ENCODE results near the gene LYVE1. TPM values are rescaled to one million over a fixed set of nuclear protein-coding genes. Genes with fewer than 3 reads are reported as not detected.

The LYVE1 gene
- polyA plus RNA-seq, 1 of the 3 experiments (the other 2 are of a cell fraction): not detected

GRCh38 chr11:10567446-10567845 lies 1.0 kb downstream of the LYVE1 start:
- POLR2A ChIA-PET: no interaction called here
- Histone ChIP-seq H3K4me3 (ENCODE audit: low read depth in 2 of 2, low read length in 1 of 2) (no peak overlapping the region), H3K4me2 (no peak overlapping the region), H3K27ac (ENCODE audit: low read depth in 2 of 2, low read length in 1 of 2) (no peak overlapping the region), H4K20me1 (ENCODE audit: insufficient read depth) (no peaks in the 10 kb centered on the region), H3K79me2 (ENCODE audit: insufficient read depth) (no peaks in the 10 kb centered on the region), H2AFZ (ENCODE audit: low read depth) (no peak overlapping the region), H3K9me3 (no peaks in the 10 kb centered on the region), H3K9ac (no peak overlapping the region), H3K36me3 (replicated peaks in 1 of 2; ENCODE audit: control insufficient read depth in 1 of 2, insufficient read depth in 2 of 2, low read length in 1 of 2) (no peaks in the 10 kb centered on the region), H3F3A (replicated peaks; ENCODE audit: insufficient read depth) (no peaks in the 10 kb centered on the region), H3K9me2 (no peaks in the 10 kb centered on the region), H3K27me3 (ENCODE audit: insufficient read depth) (no peaks in the 10 kb centered on the region), H3K4me1 (ENCODE audit: control insufficient read depth in 1 of 2, insufficient read depth in 2 of 2, low read depth in 1 of 2, low read length in 1 of 2) (no peaks in the 10 kb centered on the region)
- WGBS (ENCODE audit: low lambda C conversion rate): 89% methylated on average over 2 of the region's 2 CpGs
- TF ChIP-seq NRF1 (IDR thresholded peaks at IDR 0.05; ENCODE audit: low read depth, low read length): no peak
- no peak for DNase-seq
- CTCF ChIA-PET: interaction anchor here (0.7 to 1.9 kb wide), 2 partner anchors 9 to 701 kb away, joined by 3 to 4 read pairs; no protein-coding TSS in a partner anchor

DNA sequence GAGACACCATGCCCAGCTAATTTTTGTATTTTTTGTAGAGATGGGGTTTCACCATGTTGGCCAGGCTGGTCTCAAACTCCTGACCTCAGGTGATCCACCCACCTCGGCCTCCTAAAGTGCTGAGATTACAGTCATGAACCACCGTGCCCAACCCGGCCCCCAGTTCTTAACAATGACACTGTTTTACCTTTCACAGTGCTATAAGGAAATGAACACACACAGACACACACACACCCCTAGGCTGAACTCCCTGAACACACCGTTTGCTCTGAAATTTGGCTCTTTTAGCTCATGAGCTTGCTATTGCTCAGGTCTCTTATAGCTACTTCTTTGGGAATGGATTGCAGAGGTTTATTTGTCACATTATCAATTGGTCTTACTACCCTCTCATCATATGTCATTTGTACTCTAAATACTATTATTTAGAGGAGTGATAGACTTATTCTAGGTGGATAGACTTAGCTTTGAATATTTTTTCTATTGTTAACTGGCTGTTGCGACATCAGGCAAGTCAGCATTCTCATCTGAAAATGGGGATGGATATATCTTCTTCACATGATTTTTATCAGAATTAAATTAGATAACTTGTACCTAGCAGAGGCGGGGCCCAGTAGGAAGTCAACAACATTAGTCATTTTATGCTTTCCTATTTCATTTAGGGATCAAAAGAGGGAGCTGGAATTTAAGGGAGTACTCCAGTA lies 2.1 kb downstream of the LYVE1 start:
- Histone ChIP-seq H3K4me2 (no peak overlapping the region), H3K36me3 (replicated peaks in 1 of 2; ENCODE audit: control insufficient read depth in 1 of 2, insufficient read depth in 2 of 2, low read length in 1 of 2) (no peaks in the 10 kb centered on the region), H3K27me3 (ENCODE audit: insufficient read depth) (no peaks in the 10 kb centered on the region), H3K27ac (ENCODE audit: low read depth in 2 of 2, low read length in 1 of 2) (no peak overlapping the region), H3K4me3 (ENCODE audit: low read depth in 2 of 2, low read length in 1 of 2) (no peak overlapping the region), H3K9me2 (no peaks in the 10 kb centered on the region), H2AFZ (ENCODE audit: low read depth) (no peak overlapping the region), H3K9ac (no peak overlapping the region), H3K4me1 (ENCODE audit: control insufficient read depth in 1 of 2, insufficient read depth in 2 of 2, low read depth in 1 of 2, low read length in 1 of 2) (no peaks in the 10 kb centered on the region), H3F3A (replicated peaks; ENCODE audit: insufficient read depth) (no peaks in the 10 kb centered on the region), H3K9me3 (no peaks in the 10 kb centered on the region), H3K79me2 (ENCODE audit: insufficient read depth) (no peaks in the 10 kb centered on the region), H4K20me1 (ENCODE audit: insufficient read depth) (no peaks in the 10 kb centered on the region)
- WGBS (ENCODE audit: low lambda C conversion rate): 88% methylated on average over 6 of the region's 6 CpGs
- POLR2A ChIA-PET: no interaction called here
- DNase-seq: no peak
- TF ChIP-seq POLR2AphosphoS5 (IDR thresholded peaks at IDR 0.05; ENCODE audit: low read depth, low read length): no peak
- TF ChIP-seq MXI1 (IDR thresholded peaks at IDR 0.05; ENCODE audit: low read depth, low read length): no peak
- TF ChIP-seq GABPA (IDR thresholded peaks at IDR 0.05; ENCODE audit: low read depth): no peak
- no peak for TF ChIP-seq SIN3A (IDR thresholded peaks at IDR 0.05; ENCODE audit: borderline replicate concordance, low read depth, low read length)
- TF ChIP-seq, protein P1, sequence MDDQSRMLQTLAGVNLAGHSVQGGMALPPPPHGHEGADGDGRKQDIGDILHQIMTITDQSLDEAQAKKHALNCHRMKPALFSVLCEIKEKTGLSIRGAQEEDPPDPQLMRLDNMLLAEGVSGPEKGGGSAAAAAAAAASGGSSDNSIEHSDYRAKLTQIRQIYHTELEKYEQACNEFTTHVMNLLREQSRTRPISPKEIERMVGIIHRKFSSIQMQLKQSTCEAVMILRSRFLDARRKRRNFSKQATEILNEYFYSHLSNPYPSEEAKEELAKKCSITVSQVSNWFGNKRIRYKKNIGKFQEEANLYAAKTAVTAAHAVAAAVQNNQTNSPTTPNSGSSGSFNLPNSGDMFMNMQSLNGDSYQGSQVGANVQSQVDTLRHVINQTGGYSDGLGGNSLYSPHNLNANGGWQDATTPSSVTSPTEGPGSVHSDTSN (IDR thresholded peaks at IDR 0.05): no peak
- TF ChIP-seq CHD2 (IDR thresholded peaks at IDR 0.05; ENCODE audit: low read length, partially characterized antibody): no peak
- TF ChIP-seq RAD21 (IDR thresholded peaks at IDR 0.05; ENCODE audit: low read length): no peak
- TF ChIP-seq, protein P2, sequence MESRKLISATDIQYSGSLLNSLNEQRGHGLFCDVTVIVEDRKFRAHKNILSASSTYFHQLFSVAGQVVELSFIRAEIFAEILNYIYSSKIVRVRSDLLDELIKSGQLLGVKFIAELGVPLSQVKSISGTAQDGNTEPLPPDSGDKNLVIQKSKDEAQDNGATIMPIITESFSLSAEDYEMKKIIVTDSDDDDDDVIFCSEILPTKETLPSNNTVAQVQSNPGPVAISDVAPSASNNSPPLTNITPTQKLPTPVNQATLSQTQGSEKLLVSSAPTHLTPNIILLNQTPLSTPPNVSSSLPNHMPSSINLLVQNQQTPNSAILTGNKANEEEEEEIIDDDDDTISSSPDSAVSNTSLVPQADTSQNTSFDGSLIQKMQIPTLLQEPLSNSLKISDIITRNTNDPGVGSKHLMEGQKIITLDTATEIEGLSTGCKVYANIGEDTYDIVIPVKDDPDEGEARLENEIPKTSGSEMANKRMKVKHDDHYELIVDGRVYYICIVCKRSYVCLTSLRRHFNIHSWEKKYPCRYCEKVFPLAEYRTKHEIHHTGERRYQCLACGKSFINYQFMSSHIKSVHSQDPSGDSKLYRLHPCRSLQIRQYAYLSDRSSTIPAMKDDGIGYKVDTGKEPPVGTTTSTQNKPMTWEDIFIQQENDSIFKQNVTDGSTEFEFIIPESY (IDR thresholded peaks at IDR 0.05; ENCODE audit: borderline replicate concordance, low read depth): no peak
- no peak for TF ChIP-seq YY1 (IDR thresholded peaks at IDR 0.05; ENCODE audit: low read depth)
- no peak for TF ChIP-seq USF2 (IDR thresholded peaks at IDR 0.05; ENCODE audit: borderline replicate concordance, low read depth, low read length)
- CTCF ChIA-PET: interaction anchor here (0.8 to 1.9 kb wide), 4 partner anchors 8 to 85 kb away, joined by 3 to 4 read pairs (median 3); partner anchors contain the start of gene RNF141
